Measurements from ENCODE around the gene SMR3A.

SMR3A gene

GRCh38 chr4:70382691-70383181 lies 22.2 kb downstream of the SMR3A start, which contains the start of gene SMR3B:
Gene SMR3B, plus strand, starts transcription at chr4:70383131. Its CDS starts 1,380 bp downstream, at chr4:70384511.
- no peak for ATAC-seq (replicated peaks)

GRCh38 chr4:70392057-70392776 lies 31.7 kb downstream of the SMR3A start:
- DNase-seq: no peak
- ATAC-seq (replicated peaks): no peak
- Mint-ChIP-seq H3K4me1 (ENCODE audit: low read depth in 2 of 2) (no peaks in the 10 kb centered on the region), H3K36me3 (ENCODE audit: insufficient read depth) (no peaks in the 10 kb centered on the region), H3K27ac (no peak overlapping the region), H3K9me3 (peaks cover 0 to 4% of the 10 kb centered on the region in 2 donors), H3K27me3 (no peaks in the 10 kb centered on the region), H3K4me3 (no peak overlapping the region)

More at GRCh38 chr4:70382691-70383181, 22.2 kb downstream of the SMR3A start, which contains the start of gene SMR3B:
- no peak for DNase-seq
- H3K4me1 Mint-ChIP-seq (ENCODE audit: low read depth in 2 of 2): no peaks in the 10 kb centered on the region
- H3K27me3 Mint-ChIP-seq: no peaks in the 10 kb centered on the region
- H3K9me3 Mint-ChIP-seq: no peaks in the 10 kb centered on the region
- H3K4me3 Mint-ChIP-seq: no peak within 1 kb of the TSS
- H3K27ac Mint-ChIP-seq: no peak within 1 kb of the TSS
- H3K36me3 Mint-ChIP-seq (ENCODE audit: insufficient read depth): no peaks in the 10 kb centered on the region

- H3K4me1 Mint-ChIP-seq (ENCODE audit: low read depth in 2 of 2): no peaks in the 10 kb centered on the region
- H3K4me3 Mint-ChIP-seq: no peak within 1 kb of the TSS
- no peaks in the 10 kb centered on the region for H3K27me3 Mint-ChIP-seq
- no peak within 1 kb of the TSS for H3K27ac Mint-ChIP-seq
- H3K9me3 Mint-ChIP-seq: peaks cover 0 to 2% of the 10 kb centered on the region in 2 donors
- no peaks in the 10 kb centered on the region for H3K36me3 Mint-ChIP-seq (ENCODE audit: insufficient read depth)
- no peak for DNase-seq
- ATAC-seq (replicated peaks): no peak
Observed at GRCh38 chr4:70397580-70397979, 37.0 kb downstream of the SMR3A start, which contains the start of gene OPRPN. Gene OPRPN, plus strand, starts transcription at chr4:70397940. Its CDS starts 1,346 bp downstream, at chr4:70399286.

GRCh38 chr4:70399319-70399718 lies 38.8 kb downstream of the SMR3A start:
- Mint-ChIP-seq H3K27me3 (no peaks in the 10 kb centered on the region), H3K27ac (no peak overlapping the region), H3K36me3 (ENCODE audit: insufficient read depth) (no peaks in the 10 kb centered on the region), H3K4me1 (ENCODE audit: low read depth in 2 of 2) (no peaks in the 10 kb centered on the region), H3K4me3 (no peak overlapping the region), H3K9me3 (peaks cover 5% of the 10 kb centered on the region in 2 donors)
- ATAC-seq (replicated peaks) (no peak), DNase-seq (no peak)

- no peak overlapping the region for H3K27ac Mint-ChIP-seq
- no peak for ATAC-seq (replicated peaks)
Observed at GRCh38 chr4:70402762-70403161, 42.2 kb downstream of the SMR3A start.

GRCh38 chr4:70405765-70406164 lies 45.2 kb downstream of the SMR3A start:
- DNase-seq: no peak
- no peak for ATAC-seq (replicated peaks)
- no peak overlapping the region for H3K27ac Mint-ChIP-seq
- no peaks in the 10 kb centered on the region for H3K27me3 Mint-ChIP-seq
- peaks cover 8 to 13% of the 10 kb centered on the region in 2 donors for H3K9me3 Mint-ChIP-seq
- no peaks in the 10 kb centered on the region for H3K36me3 Mint-ChIP-seq (ENCODE audit: insufficient read depth)
- no peaks in the 10 kb centered on the region for H3K4me1 Mint-ChIP-seq (ENCODE audit: low read depth in 2 of 2)
- no peak overlapping the region for H3K4me3 Mint-ChIP-seq

More at GRCh38 chr4:70402762-70403161, 42.2 kb downstream of the SMR3A start:
- no peaks in the 10 kb centered on the region for H3K36me3 Mint-ChIP-seq (ENCODE audit: insufficient read depth)
- H3K27me3 Mint-ChIP-seq: no peaks in the 10 kb centered on the region
- DNase-seq: no peak
- no peaks in the 10 kb centered on the region for H3K4me1 Mint-ChIP-seq (ENCODE audit: low read depth in 2 of 2)
- peaks cover 7 to 8% of the 10 kb centered on the region in 2 donors for H3K9me3 Mint-ChIP-seq
- H3K4me3 Mint-ChIP-seq: no peak overlapping the region
